Measurements from ENCODE around the gene AP1M2.
"Not testable (repeated sequence)": the region's sequence is repeated elsewhere in the genome, so short reads cannot be mapped to it uniquely, and the experiment has no call there.

AP1M2 gene

GRCh38 chr19:10560154-10560553 is 27.0 kb downstream of the AP1M2 start:
- DNase-seq = no peak

DNA sequence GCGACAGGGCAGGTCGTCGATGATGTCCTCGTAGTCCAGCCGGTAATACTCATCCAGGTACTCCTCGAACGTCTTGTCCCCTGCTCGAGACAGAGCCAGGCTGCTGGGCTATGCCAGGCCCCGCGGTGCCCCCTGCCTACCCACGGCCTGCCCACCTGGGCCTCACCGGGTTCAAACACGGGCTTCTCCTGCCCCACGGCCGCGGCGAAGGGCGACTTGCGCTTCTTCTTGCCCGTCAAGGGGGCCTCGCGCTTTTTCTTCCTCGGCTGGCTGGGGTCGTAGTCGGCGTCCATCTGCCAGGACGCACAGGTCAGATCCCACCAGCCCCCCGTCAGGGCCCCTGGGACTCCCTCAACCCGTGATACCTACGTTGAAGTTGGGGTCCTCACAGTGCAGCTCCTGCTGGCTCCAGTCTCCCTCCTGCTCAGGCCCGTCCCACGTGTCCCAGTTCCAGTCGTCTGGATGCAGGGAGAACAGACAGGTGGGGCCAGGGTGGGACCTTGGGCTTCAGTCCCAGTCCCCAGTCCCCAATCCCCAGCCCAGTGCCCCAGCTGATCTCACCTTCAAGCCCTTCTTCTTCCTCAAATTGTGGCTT is 29.4 kb downstream of the AP1M2 start:
- DNase-seq = no peak

DNA sequence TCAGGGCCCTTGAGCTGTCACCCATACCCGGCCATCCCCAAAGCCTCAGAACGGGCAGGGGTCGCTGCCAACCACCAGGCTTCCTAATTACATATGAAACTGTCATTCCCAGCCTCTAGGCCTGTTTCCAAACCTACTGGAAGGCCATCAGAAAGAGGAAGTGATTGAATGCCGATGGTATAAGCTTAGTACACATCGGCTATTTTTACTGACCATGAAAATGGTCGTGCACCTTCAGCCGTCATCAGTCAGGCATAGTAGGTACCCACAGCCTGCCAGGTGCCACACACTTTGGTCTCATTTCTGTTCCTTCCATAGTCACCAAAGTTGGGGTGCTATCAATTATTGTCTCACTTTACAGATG is 31.5 kb downstream of the AP1M2 start:
- no peak for DNase-seq

DNA sequence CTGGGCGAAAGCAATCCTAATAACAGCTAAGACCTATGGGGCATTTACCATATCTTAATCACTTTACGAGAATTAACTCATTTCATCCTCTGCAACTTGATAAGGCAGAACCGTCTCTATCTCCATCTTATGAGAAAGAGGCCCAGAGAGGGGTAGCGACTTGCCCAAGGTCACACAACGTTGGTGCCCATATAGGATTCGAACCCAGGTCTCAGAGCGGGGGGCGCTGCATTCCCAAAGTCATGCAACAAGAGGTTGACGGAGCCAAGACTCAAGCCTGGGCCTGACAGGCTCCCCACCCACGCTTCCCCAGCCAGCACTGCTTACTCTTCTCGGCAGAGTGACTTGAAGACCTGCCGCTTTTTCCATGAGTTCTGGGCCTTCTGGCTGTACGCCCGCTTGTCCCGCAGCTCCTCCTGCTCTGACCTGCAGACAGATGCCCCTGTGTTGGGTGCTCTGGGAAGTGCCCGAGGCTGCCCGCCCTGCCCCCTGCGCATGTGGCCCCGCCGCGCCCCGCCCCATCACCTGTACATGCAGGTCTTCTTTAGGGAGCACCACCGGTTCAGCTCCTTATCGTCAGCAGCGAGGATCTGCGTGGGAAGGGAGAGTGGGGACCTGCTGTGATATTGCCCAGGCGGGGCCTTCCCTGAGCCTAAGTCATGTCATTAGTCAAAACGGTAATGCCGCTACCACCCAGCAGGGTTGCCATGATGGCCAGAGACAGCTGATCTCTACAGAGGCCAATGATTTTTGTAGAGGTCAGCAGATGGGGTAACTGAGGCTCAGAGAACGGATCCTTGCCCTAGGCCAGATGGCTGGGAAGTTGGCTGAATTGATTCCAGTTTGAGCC is 32.1 kb downstream of the AP1M2 start:
- DNase-seq = no peak

DNA sequence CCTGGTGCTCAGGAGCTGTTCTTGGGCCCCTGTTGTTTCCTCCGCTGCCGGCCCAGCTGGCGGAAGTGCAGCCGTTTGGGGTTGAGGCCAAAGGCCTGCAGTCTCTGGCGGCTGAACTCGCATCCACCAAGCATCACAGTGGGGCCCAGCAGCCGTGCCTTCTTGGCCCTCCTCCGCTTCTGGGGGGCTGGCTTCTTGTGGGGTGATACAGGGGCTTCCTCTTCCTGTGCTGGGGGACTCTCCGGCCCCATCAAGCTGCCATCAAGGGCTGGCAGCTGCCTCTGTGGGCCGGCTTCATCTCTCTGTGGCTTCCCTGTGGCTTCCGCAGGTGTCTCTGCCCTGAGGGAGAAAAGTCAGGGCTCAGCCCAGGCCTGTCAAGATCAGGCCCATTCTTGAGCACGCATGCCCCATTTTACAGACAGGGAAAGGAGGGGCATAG is 33.1 kb downstream of the AP1M2 start:
- DNase-seq = no peak

DNA sequence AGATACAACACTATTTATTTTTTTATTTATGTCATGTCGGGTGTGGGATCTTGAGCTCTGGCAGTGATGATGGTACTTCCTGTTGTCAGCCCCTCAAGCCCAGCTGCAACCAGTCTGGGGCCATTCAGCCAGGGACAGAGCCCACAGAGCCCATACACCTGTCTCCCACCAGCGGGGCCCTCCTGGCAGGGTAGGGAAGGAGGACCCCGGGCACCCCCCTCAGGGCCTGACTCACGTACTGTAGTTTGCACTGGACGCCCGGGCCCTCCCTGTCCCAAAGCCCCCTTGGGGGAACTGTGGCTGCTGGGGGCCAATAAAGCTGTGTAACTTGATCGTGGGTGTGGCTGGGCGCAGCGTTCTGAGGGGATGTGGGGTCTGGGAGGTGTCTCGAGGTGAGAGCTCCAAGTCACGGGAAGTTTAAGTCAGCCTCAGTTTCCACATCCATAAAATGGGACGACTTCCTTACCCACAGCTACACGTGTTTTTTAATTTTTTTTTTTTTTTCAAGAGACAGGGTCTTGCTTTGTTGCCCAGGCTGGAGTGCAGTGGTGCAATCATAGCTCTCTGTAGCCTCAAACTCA is 33.9 kb downstream of the AP1M2 start:
- DNase-seq = no peak

DNA sequence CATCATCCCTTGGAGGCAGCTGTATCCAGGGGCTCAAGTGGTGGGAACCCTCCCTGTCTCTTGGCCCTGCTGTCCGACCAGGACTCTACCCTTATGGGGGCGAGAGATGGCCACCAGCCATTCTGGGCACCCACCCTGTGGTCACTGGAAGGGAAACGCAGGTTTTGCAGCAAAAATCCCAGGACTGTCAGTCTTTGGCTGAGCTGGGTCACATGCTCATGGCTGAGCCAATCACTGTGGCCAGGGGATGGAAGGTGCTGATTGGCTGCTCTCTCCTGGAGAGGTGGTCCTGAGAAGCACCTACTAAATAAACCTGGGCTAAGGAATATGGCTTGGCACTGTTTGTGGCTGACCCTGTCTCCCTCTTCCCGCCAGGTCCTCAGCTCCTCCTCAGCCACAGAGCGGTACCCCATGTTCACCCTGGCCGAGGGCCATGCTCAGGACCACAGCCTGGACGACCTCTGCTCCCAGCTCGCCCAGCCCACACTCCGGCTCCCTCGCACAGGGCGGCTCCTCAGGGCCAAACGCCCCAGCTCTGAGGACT is 34.5 kb downstream of the AP1M2 start:
- DNase-seq = no peak

DNA sequence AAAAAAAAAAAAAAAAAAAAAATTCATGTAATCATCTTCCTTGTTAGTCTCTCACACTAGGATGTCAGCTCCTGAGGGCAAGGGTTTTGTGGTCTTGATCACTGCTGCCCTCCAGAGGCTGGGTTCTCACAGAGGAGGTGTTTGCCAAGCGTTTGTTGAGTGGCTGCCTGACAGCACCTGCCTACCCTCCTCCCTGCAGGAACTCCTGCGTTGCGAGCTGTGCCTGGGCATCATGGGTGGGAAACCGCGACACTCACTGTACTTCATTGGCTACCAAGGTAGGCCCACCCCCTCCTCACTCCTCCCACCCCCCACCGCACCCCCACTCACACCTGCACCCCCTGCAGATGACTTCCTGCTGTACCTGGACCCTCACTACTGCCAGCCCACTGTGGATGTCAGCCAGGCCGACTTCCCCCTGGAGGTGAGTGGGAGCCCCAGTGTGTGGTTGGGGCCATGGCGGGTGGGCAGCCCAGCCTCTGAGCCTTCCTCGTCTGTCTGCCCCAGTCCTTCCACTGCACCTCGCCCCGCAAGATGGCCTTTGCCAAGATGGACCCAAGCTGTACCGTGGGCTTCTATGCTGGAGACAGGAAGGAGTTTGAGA is 35.3 kb downstream of the AP1M2 start:
- no peak for DNase-seq

GRCh38 chr19:10551006-10551405 is 36.1 kb downstream of the AP1M2 start:
- not testable (repeated sequence) for DNase-seq

- no peak for DNase-seq
Measured at GRCh38 chr19:10550336-10550735, 36.8 kb downstream of the AP1M2 start.

- DNase-seq = no peak
Measured at GRCh38 chr19:10549733-10550132, 37.4 kb downstream of the AP1M2 start.

- DNase-seq = no peak
Measured at GRCh38 chr19:10548746-10549276, 38.3 kb downstream of the AP1M2 start.

DNA sequence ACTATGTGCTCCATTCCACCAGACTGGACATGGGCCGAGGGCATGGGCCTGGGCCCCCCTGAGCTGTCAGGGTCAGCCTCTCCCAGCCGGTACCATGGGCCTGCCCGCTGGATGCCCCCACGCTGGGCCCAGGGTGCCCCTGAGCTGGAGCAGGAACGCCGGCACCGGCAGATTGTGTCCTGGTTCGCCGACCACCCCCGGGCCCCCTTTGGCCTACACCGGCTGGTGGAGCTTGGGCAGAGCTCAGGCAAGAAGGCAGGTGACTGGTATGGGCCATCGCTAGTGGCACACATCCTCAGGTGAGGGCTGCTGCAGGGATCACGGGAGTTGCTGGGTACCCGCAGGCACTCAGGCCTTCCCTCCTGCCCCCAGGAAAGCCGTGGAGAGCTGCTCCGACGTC is 40.3 kb downstream of the AP1M2 start:
- DNase-seq = no peak

GRCh38 chr19:10544753-10545251 is 42.3 kb downstream of the AP1M2 start:
- no peak for DNase-seq

DNA sequence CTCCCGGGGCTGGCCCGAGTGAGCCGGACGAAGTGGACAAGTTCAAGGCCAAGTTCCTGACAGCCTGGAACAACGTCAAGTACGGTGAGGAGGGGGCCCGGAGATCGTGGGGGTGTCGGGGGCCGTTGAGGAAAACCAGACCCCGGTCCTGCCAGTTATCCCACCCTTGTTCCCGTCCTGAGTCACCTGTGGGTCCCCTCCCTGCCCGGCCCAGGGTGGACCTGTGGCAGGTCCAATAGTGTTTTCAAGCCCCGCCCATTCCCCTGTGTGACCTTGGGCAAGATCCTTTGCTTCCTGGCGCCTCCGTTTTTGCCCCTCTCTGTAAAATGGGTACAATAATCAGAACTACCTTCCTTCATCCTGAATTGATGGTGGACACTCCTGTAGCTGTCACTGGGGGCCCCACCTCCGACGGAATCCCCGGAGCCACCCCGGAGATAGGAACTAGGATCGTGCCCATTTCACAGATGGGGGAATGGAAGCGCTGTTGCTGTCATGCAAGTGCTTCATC is 42.8 kb downstream of the AP1M2 start:
- no peak for DNase-seq

DNA sequence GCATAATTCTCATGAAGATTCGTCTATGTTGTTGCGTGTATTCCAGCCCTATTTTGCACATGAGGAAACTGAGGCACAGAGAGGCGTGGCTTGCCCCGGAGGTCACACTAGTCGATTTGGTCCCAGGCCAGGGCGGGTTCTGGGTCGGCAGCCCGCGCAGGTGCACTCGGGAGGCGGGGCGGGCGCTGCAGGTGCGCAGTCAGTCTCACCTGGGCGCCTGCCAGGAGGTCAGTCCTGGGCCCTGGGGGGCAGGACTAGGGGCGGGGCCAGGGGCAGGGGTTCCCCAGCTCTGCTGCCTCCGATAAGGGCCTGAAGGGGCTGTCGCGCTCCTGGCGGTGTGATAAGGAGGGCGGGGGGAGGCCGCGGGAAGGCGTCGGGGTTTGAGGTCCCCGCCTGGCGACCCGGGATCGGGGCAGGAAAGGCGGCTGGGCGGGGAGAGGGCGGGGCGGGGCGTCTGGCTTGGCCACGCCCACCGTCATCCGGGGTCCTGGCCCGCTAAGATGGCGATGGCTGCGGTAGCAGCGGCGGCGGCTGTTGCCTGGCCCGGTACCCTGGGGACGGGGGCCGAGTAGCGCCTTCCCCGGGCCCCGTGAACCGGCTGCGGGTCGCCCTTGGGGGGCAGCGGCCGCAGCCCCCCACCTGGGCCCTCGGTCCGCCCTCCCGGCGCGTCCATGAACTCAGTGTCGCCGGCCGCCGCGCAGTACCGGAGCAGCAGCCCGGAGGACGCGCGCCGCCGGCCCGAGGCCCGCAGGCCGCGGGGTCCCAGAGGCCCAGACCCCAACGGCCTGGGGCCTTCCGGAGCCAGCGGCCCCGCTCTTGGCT is 43.5 kb downstream of the AP1M2 start, which contains the start of gene ATG4D:
Gene ATG4D (plus strand): TSS at position 485 of the 822 bp plus-strand sequence. CDS start 187 bp downstream, at position 672.
- DNase-seq = peak; percentile 81

GRCh38 chr19:10543059-10543419 is 44.1 kb downstream of the AP1M2 start:
- DNase-seq = no peak

DNA sequence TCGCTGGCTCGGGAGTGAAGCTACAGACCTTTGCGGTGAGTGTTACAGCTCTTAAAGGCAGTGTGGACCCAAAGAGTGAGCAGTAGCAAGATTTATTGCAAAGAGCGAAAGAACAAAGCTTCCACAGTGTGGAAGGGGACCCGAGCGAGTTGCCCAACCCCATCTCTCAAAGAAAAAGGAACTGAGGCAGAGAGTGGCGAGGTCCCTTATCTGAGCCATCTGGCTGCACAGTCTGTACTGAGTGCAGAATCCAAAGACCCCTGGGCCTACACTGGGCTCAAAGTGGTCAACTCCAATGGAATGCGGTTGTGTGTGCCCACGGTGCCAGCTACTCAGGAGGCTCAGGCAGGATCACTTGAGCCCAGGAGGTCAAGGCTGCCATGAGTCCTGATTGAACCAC is 48.1 kb downstream of the AP1M2 start:
- not testable (repeated sequence) for DNase-seq

DNA sequence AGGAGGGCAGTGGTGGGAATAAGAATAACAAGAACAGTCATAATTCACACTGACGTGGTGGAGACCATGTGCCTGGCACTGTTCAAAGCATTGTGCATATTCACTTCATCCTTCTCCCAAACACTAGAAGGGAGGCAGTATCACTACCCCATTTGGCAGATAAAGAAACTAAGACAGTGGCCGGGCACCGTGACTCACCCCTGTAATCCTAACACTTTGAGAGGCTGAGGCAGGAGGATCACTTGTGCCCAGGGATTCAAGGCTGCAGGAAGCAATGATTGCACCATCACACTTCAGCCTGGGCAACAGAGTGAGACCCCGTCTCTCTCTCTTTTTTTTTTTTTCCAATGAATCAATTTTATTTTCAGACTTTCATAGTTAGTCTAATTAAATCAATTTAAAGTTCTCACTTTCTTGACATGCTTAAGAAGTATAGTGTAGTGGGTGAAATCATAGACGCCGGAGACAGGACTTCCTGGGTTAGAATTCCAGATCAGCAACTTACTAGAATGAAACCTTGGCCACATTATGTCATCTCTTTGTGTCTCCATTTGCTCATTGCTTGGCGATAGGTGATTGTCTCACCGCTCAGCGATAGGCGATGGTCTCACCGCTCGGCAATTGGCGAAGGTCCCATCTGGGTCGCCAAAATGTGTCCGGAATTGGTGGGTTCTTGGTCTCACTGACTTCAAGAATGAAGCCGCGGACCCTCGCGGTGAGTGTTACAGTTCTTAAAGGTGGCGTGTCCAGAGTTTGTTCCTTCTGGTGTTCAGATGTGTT is 48.7 kb downstream of the AP1M2 start:
- no peak for DNase-seq

GRCh38 chr19:10537668-10538067 is 49.4 kb downstream of the AP1M2 start:
- DNase-seq = no peak

- no peak for DNase-seq
Measured at GRCh38 chr19:10535613-10536012, 51.5 kb downstream of the AP1M2 start.

Measured in COR-L47 (cell line).